Muscle of back (tissue), 13 donors: ENCODE measurements around the gene GNG2. TPM values are rescaled to one million over a fixed set of nuclear protein-coding genes. Genes with fewer than 3 reads are reported as not detected.
A peak's percentile ranks its signal among the peaks of the same experiment; 100 is the strongest.

Source experiments
- DNase-seq, 3 donors: peaks; one replicate each; pipeline versions ENCODE4 v3.0.0 to v3.0.0-alpha.2; 2013
- long read RNA-seq, 9 donors: transcript quantifications; one replicate each; lab custom pipeline, GENCODE V29; 2026
- polyA plus RNA-seq, 10 donors: library from polyadenylated mRNA; unstranded; fragments of 120-200 nt; gene quantifications; one replicate each; pipeline ENCODE4 v1.2.1, GENCODE V29; 2013; ENCODE audit not compliant: insufficient read length in 10 of 10

Gene GNG2
- polyA plus RNA-seq = 10 to 100 TPM; 48.7 to 71.5 (median 55.0) TPM
- long read RNA-seq, donor 1, transcript GNG2-213 (4 exons, 2,125 nt) = major isoform, 16 of 17 reads
- long read RNA-seq, donor 1, partial matches to known transcripts = 0 of 17 reads
- long read RNA-seq, donor 1, other reads (novel, unspliced or antisense) = 0 of 17 reads
- long read RNA-seq, donor 2, transcript GNG2-213 (4 exons, 2,125 nt) = major isoform, 15 of 17 reads
- long read RNA-seq, donor 2, partial matches to known transcripts = 0 of 17 reads
- long read RNA-seq, donor 2, other reads (novel, unspliced or antisense) = 0 of 17 reads
- long read RNA-seq, donor 3 = 0 reads
- long read RNA-seq, donor 4, transcript GNG2-213 (4 exons, 2,125 nt) = major isoform, 10 of 11 reads
- long read RNA-seq, donor 4, partial matches to known transcripts = 0 of 11 reads
- long read RNA-seq, donor 4, other reads (novel, unspliced or antisense) = 0 of 11 reads
- long read RNA-seq, donor 5, transcript GNG2-213 (4 exons, 2,125 nt) = major isoform, 25 of 31 reads
- long read RNA-seq, donor 5, partial matches to known transcripts = 0 of 31 reads
- long read RNA-seq, donor 5, other reads (novel, unspliced or antisense) = 0 of 31 reads
- long read RNA-seq, donor 6, transcript GNG2-213 (4 exons, 2,125 nt) = major isoform, 21 of 24 reads
- long read RNA-seq, donor 6, partial matches to known transcripts = 0 of 24 reads
- long read RNA-seq, donor 6, other reads (novel, unspliced or antisense) = 0 of 24 reads
- long read RNA-seq, donor 7, transcript GNG2-213 (4 exons, 2,125 nt) = major isoform, 18 of 20 reads
- long read RNA-seq, donor 7, partial matches to known transcripts = 0 of 20 reads
- long read RNA-seq, donor 7, other reads (novel, unspliced or antisense) = 0 of 20 reads
- long read RNA-seq, donor 8, transcript GNG2-213 (4 exons, 2,125 nt) = major isoform, 10 of 10 reads
- long read RNA-seq, donor 8, partial matches to known transcripts = 0 of 10 reads
- long read RNA-seq, donor 8, other reads (novel, unspliced or antisense) = 0 of 10 reads
- long read RNA-seq, donor 9, partial matches to known transcripts = 0 of 3 reads
- long read RNA-seq, donor 9, other reads (novel, unspliced or antisense) = 0 of 3 reads

DNA sequence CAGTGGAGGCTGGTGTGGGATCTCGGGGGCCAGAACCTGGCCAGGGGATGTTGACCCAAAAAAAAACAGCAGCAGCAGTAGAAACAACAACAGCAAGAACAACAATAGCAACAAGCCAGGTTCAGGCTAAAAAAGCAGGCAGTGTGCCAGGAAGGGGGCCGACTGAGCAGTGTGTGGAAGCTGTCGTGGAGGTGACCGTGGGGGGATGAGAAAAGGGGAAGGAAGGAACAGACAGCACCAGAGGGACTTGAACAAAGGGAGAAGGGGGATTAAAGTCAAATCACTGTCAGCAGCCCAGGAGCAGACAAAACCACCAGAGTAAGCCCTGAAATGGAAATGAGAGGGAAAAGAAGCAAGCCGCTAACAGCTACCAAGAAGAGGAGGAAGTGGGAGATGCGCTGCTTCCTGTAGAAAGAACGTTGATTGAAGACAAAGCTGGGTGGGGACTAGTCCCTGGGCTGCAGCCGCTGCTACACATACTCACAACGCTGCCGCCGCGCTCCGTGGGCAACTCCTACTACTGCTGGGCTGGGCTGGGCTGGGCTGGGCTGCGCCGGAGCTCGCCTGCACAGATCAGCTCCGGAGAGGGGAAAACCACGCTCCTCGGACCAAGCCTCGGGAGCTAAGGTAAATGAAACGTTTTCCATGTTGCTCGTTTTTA lies at the start of gene GNG2:
GNG2 (plus strand) TSS at position 449 of the 661 bp plus-strand sequence. CDS start 90,067 bp downstream, outside the sequence.
- DNase-seq = peak; percentile 77 to 94 (median 82)

DNA sequence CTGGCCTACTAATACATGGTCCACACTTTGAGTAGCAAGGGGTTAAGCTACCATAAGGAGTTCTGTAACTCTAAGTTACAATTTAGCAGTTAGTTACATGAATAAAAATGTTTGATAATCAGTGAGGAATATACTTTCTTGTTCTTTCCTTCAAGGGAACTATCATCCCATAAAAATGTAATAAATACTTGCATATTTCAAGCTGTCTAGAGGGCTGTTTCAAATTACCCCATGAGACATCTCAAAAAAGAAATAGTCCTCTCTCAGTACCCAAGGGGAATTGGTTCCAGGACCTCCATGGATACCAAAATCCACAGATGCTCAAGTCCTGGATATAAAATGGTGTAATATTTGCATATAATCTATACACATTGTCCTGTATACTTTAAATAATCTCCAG lies 48.7 kb upstream of the GNG2 start:
- DNase-seq = no peak

DNA sequence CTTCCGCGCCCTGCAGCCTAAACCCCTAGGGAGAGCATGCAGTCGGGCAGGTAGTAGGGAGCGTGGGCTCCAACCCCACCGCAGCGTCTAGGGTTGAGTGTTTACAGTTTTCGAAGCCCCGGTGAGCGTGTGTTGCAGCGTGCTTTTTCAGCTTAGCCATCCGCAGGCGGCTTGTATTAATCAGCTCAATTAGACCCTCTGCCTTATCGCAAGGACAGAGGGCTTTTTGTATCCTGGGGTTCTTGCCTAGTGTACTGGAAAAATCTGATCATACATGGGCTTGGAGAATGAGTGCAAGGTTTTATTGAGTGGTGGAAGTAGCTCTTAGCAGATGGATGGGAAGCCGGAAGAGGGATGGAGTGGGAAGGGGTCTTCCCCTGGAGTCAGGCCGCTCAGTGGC lies 44.4 kb upstream of the GNG2 start:
- no peak for DNase-seq

DNA sequence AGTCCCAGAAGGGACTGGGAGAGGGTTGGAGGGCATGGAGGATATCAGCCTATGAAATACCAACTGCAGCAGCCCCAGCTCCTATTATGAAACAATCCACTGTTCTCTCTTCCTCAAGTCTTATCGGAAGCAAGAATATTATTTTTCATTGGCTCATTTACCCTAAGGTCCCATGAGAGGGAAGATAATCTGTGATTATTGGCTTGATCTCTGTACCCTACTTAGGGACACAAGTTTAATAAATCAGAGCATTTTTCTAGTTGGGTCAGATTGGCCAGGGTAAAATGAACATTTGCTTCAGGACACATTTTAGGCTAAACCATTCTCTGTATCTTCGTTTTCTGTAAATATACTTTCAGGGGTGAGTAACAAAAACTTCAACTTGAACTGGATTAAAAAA lies 43.1 kb upstream of the GNG2 start:
- no peak for DNase-seq

DNA sequence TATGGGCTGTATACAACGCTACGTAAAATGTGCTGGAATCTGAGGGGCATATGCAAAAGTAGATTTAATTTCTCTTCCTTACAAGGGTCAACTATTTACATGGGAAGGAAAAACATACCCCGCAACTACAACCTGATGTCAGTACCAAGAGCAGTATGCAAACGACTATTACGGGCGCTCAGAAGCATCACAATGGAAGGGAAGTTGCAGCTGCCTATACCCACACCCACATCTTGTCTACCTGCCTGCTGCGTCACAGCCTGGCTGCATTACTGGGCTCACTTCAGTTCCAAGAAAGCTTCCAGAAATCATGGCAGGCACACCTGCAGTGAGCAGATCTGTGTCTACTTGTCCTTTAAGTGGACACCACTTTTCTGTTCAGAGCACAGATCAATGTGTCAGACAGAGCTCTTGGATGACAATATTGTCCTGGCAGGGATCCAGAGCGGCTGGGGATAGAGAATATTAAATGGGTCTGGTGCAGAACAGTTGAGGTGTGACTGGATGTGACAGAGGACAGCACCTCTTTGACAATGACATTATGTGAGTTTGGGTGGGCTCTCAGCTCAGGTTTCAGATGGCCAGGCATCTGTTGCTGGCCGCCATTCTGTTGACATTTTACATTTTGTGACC lies 41.5 kb upstream of the GNG2 start:
- DNase-seq = no peak

DNA sequence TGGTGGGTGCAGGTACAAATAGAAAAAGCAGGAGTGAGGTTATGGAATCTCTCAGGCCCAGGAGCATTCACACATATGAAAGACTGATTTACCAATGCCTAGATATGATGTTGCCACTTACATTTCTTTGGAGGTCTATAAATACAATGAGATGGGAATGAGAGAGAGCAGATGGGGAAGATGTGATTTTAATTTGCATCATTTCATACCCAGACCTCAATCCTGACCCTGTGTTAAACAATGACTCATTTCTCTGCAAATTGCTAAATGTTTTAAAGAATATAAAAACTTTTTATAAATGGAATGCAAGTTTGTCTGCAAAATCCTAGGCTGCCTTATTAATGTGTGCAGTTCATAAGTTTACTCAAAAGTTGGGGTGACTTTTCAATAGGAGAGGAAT lies 38.6 kb upstream of the GNG2 start:
- no peak for DNase-seq

DNA sequence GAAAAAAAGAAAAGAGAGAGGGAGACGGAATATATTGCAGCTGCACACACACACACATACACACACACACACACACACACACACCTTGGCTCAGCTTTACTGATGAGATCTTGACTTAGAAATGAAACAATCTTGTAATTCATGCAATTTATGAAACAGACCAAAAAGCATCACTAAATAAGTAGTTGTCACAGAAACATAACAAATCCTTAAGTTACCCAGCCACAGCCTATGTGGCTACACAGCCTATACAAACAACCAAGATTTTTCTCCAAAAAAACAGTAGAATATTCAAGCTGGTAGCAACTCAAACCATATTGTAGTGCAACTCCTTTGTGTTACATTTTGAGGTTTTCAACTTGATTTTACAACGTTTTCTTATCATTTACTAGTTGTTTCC lies 37.9 kb upstream of the GNG2 start:
- DNase-seq = no peak

DNA sequence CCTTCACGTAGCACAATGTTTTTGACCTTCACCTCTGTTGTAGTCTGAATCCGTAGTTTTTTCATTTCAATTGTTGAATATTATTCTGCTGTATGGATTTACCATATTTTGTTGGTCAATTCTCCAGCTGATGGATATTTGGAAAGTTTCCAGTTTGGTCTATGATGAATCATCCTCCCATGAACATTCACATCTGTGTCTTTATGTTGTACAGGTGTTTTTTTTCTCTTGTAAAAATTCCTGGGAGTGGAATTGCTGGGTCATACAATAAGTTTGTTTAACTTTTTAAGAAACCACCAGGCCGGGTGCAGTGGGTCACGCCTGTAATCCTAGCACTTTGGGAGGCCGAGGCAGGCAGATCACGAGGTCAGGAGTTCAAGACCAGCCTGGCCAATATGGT lies 36.7 kb upstream of the GNG2 start:
- no peak for DNase-seq

DNA sequence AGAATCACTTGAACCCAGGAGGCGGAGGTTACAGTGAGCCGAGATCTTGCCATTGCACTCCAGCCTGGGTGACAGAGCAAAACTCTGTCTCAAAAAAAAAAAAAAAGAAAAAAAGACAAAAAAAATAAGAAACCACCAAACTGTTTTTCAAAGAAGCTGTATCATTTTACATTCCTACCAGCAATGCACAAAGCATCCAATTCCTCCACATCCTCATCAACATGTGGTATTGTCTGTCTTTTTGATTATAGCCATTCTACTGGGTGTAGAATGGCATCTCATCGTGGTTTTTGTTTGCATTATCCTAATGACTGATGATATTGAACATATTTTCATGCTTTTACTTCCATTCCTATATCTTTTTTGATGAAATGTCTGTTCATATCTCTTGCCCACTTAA lies 36.2 kb upstream of the GNG2 start:
- DNase-seq = no peak

DNA sequence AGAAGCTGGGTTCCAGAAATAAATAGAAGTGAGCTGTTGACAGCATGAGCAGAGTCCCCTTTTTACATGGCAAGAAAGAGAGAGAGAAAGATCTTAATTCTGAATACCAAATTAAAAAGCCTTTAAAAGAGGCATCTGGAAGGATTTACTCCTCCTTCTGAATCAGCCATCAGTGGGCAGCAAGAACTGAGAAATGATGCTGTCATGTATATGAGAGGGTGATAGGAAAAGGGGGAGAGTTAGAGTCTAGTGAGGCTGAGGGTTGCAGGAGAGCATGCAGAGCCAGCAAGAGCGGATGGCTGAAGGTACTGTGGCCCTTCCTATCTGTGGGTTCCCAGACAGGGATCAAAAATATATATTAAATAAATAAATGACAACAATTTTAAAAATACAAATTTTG lies 34.5 kb upstream of the GNG2 start:
- DNase-seq = no peak

DNA sequence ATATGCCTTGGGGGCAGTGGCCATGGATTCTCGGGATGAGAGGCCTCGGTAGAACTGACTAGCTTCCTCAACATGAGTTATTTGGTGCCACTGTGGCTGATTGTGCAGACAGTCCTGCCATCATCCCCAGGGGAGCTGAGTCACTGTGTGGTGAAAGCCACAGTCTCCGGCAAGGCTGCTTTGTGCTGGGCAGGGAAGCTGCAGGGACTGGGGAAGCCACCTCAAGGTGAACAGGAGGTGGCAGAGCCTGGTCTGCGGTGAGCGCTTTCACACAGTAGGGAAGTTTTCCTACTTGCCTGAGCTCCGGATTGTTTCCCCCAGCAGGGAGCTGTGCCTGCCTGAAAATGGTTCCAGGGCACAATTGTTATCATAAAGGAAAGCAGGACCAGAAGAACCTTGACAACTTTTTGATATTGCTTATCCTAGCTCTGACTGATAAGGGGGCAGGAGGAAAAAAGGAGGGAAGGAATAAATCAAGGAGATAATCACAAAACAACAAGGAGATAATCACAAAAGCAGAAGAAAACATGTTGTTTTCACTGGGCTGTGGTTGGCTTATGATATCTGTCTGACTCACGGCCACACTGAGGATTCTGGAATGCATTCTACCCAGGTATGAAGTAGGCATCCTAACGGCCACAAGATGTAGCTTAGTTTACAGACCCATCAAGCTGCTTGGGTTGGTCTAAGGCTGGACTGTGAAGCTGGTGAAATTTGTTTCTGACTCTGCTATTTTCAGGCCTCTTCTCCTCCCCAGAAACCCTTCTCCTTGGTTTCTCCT lies 32.2 kb upstream of the GNG2 start:
- peak in 1 of 3 donors; percentile 59 for DNase-seq

DNA sequence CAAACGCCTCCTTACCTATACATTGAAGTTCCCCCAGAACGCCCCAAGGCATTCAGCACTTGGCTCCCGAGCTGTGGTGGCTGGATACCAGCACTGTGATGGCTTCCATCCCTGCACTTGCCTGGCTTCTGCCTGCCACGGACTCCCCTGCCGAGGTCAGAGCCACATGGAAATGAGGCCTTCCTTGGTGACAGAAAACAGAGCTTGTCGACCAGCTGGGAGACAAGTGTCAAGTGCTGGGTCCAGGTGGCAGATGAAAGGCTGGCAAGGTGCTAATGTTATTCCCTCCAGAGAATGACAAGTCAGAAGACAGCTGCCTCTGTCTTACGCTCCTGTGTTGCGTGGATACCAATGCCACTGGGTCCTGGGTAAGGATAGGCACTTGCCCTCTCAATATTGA lies 26.2 kb upstream of the GNG2 start:
- DNase-seq = no peak

DNA sequence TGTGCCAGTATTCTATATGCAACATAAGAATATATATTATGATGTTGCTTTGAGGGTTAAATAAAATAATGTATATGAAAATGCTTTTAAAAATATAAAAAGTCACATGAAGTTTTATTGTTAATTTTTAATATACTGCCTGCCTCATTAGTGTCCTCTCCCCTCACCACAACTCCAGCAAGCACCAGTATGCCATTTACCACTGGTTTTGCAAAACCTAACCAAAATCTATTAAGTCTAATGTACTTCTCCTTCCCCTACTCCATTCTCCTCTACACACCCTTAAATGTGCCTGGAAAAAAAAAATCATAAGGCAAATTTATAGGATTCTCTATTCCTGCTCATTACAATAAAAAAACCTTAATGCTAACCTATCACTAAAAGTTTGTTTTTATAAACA lies 24.0 kb upstream of the GNG2 start:
- DNase-seq = no peak

DNA sequence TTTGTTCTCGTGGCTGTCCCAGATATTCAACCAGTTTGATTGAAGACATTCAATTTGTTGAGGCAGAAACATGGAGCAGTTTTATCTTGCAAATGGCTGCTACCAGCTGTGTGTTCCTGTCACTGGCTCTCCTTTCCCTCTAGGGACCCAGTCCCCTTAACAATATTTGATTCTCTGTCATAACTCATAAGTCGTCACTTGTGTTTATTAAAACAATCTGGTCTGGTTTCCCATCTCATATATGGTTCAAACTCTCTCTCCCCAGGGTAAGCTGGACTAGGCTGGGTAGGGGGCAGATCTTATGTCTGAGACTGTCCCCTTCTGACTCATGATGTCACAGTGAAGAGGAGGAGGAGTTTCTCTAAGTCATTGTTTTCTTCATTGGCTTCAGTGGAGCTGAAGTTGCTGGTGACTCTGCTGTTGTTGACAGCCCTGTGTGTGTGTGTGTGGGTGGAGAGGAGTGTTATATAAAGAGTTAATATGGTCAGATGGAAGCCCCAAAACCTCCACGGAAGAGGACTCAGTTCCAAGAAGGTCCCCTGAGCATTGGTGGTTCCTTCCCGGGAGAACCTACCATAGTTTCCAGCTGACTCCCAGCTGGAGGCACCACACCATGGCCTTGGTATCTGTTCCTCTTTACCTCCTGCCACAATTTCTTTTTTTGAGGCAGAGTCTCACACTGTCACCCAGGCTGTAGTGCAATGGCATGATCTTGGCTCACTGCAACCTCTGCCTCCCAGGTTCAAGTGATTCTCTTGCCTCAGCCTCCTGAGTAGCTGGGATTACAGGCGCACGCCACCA lies 16.1 kb upstream of the GNG2 start:
- no peak for DNase-seq

DNA sequence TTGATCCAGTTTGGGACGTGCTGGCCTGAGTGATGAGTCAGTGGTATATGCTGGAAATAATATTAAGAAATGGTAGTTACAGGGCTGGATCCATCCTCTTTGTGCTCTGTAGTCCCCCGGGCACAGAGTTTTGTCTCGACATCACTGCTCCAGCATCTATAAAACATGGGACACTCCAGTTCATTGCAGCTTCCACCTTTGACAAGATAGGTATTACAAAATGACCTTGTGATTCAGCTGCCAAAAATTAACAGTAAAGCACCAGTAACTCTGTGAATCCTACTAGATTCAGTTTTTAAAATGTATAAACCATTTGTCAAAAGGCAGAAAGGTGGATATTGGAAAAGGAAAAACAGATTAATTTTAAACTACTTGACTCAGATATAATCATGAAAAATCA lies 14.6 kb upstream of the GNG2 start:
- no peak for DNase-seq

DNA sequence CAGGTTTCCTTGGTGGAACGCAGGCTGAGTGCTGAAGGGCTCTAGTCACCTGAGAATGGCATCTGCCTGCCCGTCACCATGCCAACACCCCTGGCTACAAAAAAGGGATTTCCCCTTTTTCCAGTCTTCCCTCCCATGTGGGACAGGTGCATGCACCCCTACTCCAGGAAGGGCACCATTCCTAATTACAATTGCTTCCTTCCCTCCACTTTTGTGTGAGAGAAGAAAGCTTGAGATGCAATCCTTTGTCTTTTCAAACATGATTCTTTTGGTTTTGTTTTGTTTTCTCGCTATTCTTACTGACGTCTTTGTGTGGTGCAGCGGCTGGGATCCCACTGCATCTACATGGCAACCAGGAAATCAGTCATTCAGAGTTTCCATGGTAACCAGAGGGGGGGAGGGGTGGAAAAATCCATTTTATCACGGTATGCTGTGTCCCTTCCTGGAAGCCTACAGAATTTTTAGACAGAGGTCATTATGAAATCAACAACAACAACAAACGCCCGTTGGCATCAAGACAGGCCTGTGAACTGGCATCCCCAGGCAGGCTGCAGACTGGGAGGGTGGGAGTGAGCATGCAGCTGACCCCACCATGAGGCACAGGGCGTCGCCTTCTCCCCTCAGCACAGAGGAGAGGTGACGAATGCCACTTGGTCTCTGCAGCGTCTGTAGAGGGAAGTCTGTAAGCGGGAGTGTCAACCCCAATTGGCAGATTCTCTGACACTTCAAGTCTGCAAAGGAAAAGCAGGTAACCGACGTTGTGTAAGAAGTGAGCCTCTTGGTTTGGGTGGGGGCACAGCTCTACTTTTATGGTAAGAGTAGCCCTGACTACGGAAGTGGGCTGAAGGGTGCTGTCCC lies 13.6 kb upstream of the GNG2 start:
- peak in 1 of 3 donors; percentile 69 for DNase-seq

DNA sequence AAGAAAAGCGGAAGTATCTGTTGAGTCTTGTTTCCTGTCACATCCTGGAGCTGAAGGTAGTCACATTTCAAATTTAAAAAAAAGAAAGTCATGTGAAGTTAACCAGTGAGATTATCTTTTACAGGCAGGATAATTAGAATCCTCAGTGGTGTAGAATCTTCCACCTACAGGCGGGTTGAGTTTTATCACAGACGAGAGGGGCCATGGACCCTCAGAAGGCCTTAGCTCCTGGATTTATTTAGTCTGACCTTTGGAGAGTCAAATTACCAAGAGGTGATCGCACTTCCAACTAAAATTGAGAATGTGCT lies 13.0 kb upstream of the GNG2 start:
- DNase-seq = no peak

DNA sequence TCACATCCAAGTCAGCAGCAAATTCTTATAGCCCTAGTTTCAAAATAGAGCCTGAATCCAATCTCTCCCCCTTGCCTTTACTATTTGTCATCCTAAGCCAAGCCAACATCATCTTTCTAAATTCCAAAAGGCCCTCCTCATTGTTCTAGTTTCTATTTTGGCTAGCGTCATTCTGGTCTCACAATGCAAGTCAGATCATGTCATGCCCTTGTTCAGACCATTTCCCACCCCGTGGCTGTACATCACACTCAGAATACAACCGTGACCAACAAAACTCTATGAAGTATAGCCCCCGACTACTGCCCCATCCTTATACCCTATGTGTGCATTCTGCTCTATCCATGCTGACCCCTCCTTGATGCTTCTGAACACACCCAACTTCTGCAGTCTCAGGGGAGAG lies 12.3 kb upstream of the GNG2 start:
- DNase-seq = no peak

DNA sequence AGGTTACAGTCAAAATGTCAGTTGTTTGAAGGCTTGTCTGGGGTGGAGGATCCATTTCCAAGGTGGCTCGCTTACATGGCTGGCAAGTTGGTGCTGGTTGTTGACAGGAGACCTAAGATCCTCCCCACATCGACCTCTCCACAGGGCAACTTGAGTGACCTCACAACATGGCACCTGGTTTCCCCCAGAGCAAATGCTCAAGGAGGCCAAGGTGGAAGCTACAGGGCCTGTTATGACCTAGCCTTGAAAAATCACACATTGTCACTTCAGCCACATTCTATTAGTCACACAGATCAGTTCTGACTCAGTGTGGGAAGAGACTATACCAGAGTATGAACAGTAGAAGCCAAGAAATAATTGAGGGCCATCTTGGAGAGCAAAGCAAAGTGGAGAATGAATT lies 11.3 kb upstream of the GNG2 start:
- no peak for DNase-seq
